Measurements from ENCODE around the gene NR1D1.

The NR1D1 gene

GRCh38 chr17:40122999-40123810 lies 22.8 kb upstream of the NR1D1 start:
- H3K9me3 ChIP-seq (ENCODE audit: low read length), result no peaks in the 10 kb centered on the region
- peak overlapping the region; percentile 87 for H3K9ac ChIP-seq (ENCODE audit: low read length)
- no peaks in the 10 kb centered on the region for H3K27me3 ChIP-seq (ENCODE audit: control insufficient read depth in 1 of 2, insufficient read depth in 2 of 2, low read length in 2 of 2)
- H3K36me3 ChIP-seq (ENCODE audit: insufficient read depth, low read length), result peaks cover 25% of the 10 kb centered on the region
- peak overlapping the region; percentile 73 to 99 for H3K4me3 ChIP-seq (ENCODE audit: low read depth in 1 of 2, low read length in 2 of 2)
- peak overlapping the region; percentile 80 for H3K27ac ChIP-seq (ENCODE audit: low read depth, low read length)
- peaks cover 30% of the 10 kb centered on the region for H3K4me1 ChIP-seq (ENCODE audit: insufficient read depth, low read length)

- Histone ChIP-seq H3K9me3 (ENCODE audit: low read length) (no peaks in the 10 kb centered on the region), H3K9ac (ENCODE audit: low read length) (peak overlapping the region; percentile 87), H3K4me3 (ENCODE audit: low read depth in 1 of 2, low read length in 2 of 2) (peak overlapping the region; percentile 87 to 99), H3K27me3 (ENCODE audit: control insufficient read depth in 1 of 2, insufficient read depth in 2 of 2, low read length in 2 of 2) (no peaks in the 10 kb centered on the region), H3K4me1 (ENCODE audit: insufficient read depth, low read length) (peaks cover 30% of the 10 kb centered on the region), H3K27ac (ENCODE audit: low read depth, low read length) (peak overlapping the region; percentile 99), H3K36me3 (ENCODE audit: insufficient read depth, low read length) (peaks cover 17% of the 10 kb centered on the region)
Measured at GRCh38 chr17:40122136-40122998, 22.0 kb upstream of the NR1D1 start.

GRCh38 chr17:40121181-40122135 lies 21.1 kb upstream of the NR1D1 start, which contains the start of gene MSL1:
Gene MSL1 (plus strand): TSS chr17:40121971. CDS start chr17:40122613, 642 bp downstream.
- Histone ChIP-seq H3K27me3 (ENCODE audit: control insufficient read depth in 1 of 2, insufficient read depth in 2 of 2, low read length in 2 of 2) (no peaks in the 10 kb centered on the region), H3K9me3 (ENCODE audit: low read length) (no peaks in the 10 kb centered on the region), H3K36me3 (ENCODE audit: insufficient read depth, low read length) (peaks cover 8% of the 10 kb centered on the region), H3K27ac (ENCODE audit: low read depth, low read length) (peak within 1 kb of the TSS; percentile 99), H3K4me1 (ENCODE audit: insufficient read depth, low read length) (peaks cover 30% of the 10 kb centered on the region), H3K9ac (ENCODE audit: low read length) (peak within 1 kb of the TSS; percentile 93), H3K4me3 (ENCODE audit: low read depth in 1 of 2, low read length in 2 of 2) (peak within 1 kb of the TSS; percentile 87 to 99)

- Histone ChIP-seq H3K4me3 (ENCODE audit: low read depth in 1 of 2, low read length in 2 of 2) (no peak overlapping the region), H3K36me3 (ENCODE audit: insufficient read depth, low read length) (no peaks in the 10 kb centered on the region), H3K27ac (ENCODE audit: low read depth, low read length) (no peak overlapping the region), H3K4me1 (ENCODE audit: insufficient read depth, low read length) (peaks cover 51% of the 10 kb centered on the region), H3K9me3 (ENCODE audit: low read length) (no peaks in the 10 kb centered on the region), H3K9ac (ENCODE audit: low read length) (no peak overlapping the region), H3K27me3 (ENCODE audit: control insufficient read depth in 1 of 2, insufficient read depth in 2 of 2, low read length in 2 of 2) (no peaks in the 10 kb centered on the region)
Measured at GRCh38 chr17:40115101-40115436, 14.7 kb upstream of the NR1D1 start.

GRCh38 chr17:40113907-40114245 lies 13.5 kb upstream of the NR1D1 start:
- Histone ChIP-seq H3K27me3 (ENCODE audit: control insufficient read depth in 1 of 2, insufficient read depth in 2 of 2, low read length in 2 of 2) (no peaks in the 10 kb centered on the region), H3K36me3 (ENCODE audit: insufficient read depth, low read length) (no peaks in the 10 kb centered on the region), H3K4me3 (ENCODE audit: low read depth in 1 of 2, low read length in 2 of 2) (peak overlapping the region in 1 of 2 donors; percentile 70), H3K4me1 (ENCODE audit: insufficient read depth, low read length) (peaks cover 60% of the 10 kb centered on the region), H3K27ac (ENCODE audit: low read depth, low read length) (peak overlapping the region; percentile 89), H3K9me3 (ENCODE audit: low read length) (no peaks in the 10 kb centered on the region), H3K9ac (ENCODE audit: low read length) (peak overlapping the region; percentile 40)

- H3K36me3 ChIP-seq (ENCODE audit: insufficient read depth, low read length), result no peaks in the 10 kb centered on the region
- no peaks in the 10 kb centered on the region for H3K27me3 ChIP-seq (ENCODE audit: control insufficient read depth in 1 of 2, insufficient read depth in 2 of 2, low read length in 2 of 2)
- H3K4me1 ChIP-seq (ENCODE audit: insufficient read depth, low read length), result peaks cover 65% of the 10 kb centered on the region
- H3K4me3 ChIP-seq (ENCODE audit: low read depth in 1 of 2, low read length in 2 of 2), result peak overlapping the region in 1 of 2 donors; percentile 70
- H3K27ac ChIP-seq (ENCODE audit: low read depth, low read length), result peak overlapping the region; percentile 89
- peak overlapping the region; percentile 49 for H3K9ac ChIP-seq (ENCODE audit: low read length)
- H3K9me3 ChIP-seq (ENCODE audit: low read length), result no peaks in the 10 kb centered on the region
Measured at GRCh38 chr17:40113110-40113906, 12.9 kb upstream of the NR1D1 start.

GRCh38 chr17:40112718-40113109 lies 12.3 kb upstream of the NR1D1 start:
- peak overlapping the region in 1 of 2 donors; percentile 70 for H3K4me3 ChIP-seq (ENCODE audit: low read depth in 1 of 2, low read length in 2 of 2)
- H3K36me3 ChIP-seq (ENCODE audit: insufficient read depth, low read length), result no peaks in the 10 kb centered on the region
- peaks cover 70% of the 10 kb centered on the region for H3K4me1 ChIP-seq (ENCODE audit: insufficient read depth, low read length)
- H3K9me3 ChIP-seq (ENCODE audit: low read length), result no peaks in the 10 kb centered on the region
- H3K27me3 ChIP-seq (ENCODE audit: control insufficient read depth in 1 of 2, insufficient read depth in 2 of 2, low read length in 2 of 2), result no peaks in the 10 kb centered on the region
- H3K9ac ChIP-seq (ENCODE audit: low read length), result peak overlapping the region; percentile 49
- H3K27ac ChIP-seq (ENCODE audit: low read depth, low read length), result peak overlapping the region; percentile 89

- H3K36me3 ChIP-seq (ENCODE audit: insufficient read depth, low read length), result no peaks in the 10 kb centered on the region
- H3K4me1 ChIP-seq (ENCODE audit: insufficient read depth, low read length), result peaks cover 74% of the 10 kb centered on the region
- H3K27me3 ChIP-seq (ENCODE audit: control insufficient read depth in 1 of 2, insufficient read depth in 2 of 2, low read length in 2 of 2), result no peaks in the 10 kb centered on the region
- no peaks in the 10 kb centered on the region for H3K9me3 ChIP-seq (ENCODE audit: low read length)
- peak overlapping the region; percentile 49 for H3K9ac ChIP-seq (ENCODE audit: low read length)
- peak overlapping the region; percentile 89 for H3K27ac ChIP-seq (ENCODE audit: low read depth, low read length)
- peak overlapping the region in 1 of 2 donors; percentile 70 for H3K4me3 ChIP-seq (ENCODE audit: low read depth in 1 of 2, low read length in 2 of 2)
Measured at GRCh38 chr17:40112191-40112711, 11.9 kb upstream of the NR1D1 start.

GRCh38 chr17:40111221-40112128 lies 11.1 kb upstream of the NR1D1 start:
- Histone ChIP-seq H3K9me3 (ENCODE audit: low read length) (no peaks in the 10 kb centered on the region), H3K4me3 (ENCODE audit: low read depth in 1 of 2, low read length in 2 of 2) (peak overlapping the region in 1 of 2 donors; percentile 70), H3K9ac (ENCODE audit: low read length) (peak overlapping the region; percentile 49), H3K36me3 (ENCODE audit: insufficient read depth, low read length) (no peaks in the 10 kb centered on the region), H3K4me1 (ENCODE audit: insufficient read depth, low read length) (peaks cover 82% of the 10 kb centered on the region), H3K27ac (ENCODE audit: low read depth, low read length) (peak overlapping the region; percentile 89), H3K27me3 (ENCODE audit: control insufficient read depth in 1 of 2, insufficient read depth in 2 of 2, low read length in 2 of 2) (no peaks in the 10 kb centered on the region)

All from muscle layer of colon (tissue), 2 donors.